Astrocyte (in vitro differentiated cells and primary cell): Measurements from ENCODE around the gene ORAI1.

Source experiments
- CTCF ChIP-seq: IDR thresholded peaks from 2 replicates; pipeline ENCODE4 v1.5.1; 2011; ENCODE audit warnings: low read depth, mild to moderate bottlenecking, inconsistent platforms, low read length, moderate library complexity; ENCODE audit not compliant: insufficient read depth
- EZH2 ChIP-seq: IDR thresholded peaks from 2 replicates; pipeline ENCODE4 v1.6.1; 2012; ENCODE audit warnings: mild to moderate bottlenecking, low read length, inconsistent platforms; ENCODE audit not compliant: insufficient read depth

GRCh38 chr12:121652767-121653497, 26.6 kb downstream of the ORAI1 start:
- no peak for TF ChIP-seq CTCF
- TF ChIP-seq EZH2 = no peak
